Activated CD4-positive, alpha-beta T cell treated with anti-CD3 and anti-CD28 coated beads, Interleukin-2, amount 50 U/mL, for 16 hours (primary cell): ENCODE results near the gene SPDYE11.
A peak's percentile ranks its signal among the peaks of the same experiment; 100 is the strongest.
"Not testable (repeated sequence)": the region's sequence is repeated elsewhere in the genome, so short reads cannot be mapped to it uniquely, and the experiment has no call there.

Experiments used
- DNase-seq: peaks from one replicate; pipeline ENCODE4 v3.0.0-alpha.2; 2020

SPDYE11 gene

GRCh38 chr7:73057811-73058210 lies at the start of gene SPDYE11:
SPDYE11 (minus strand) TSS chr7:73057911; CDS start chr7:73056111, 1,800 bp downstream.
- not testable (repeated sequence) for DNase-seq

- not testable (repeated sequence) for DNase-seq
These were observed 28.2 kb upstream of the SPDYE11 start, which contains the start of gene SPDYE9 for GRCh38 chr7:73085938-73086337. SPDYE9 (minus strand) TSS chr7:73086038; CDS start chr7:73084238, 1,800 bp downstream.

GRCh38 chr7:73029666-73030065 lies 28.0 kb downstream of the SPDYE11 start, which contains the start of gene SPDYE8:
SPDYE8 (minus strand) TSS chr7:73029766; CDS start chr7:73027966, 1,800 bp downstream.
- not testable (repeated sequence) for DNase-seq

GRCh38 chr7:73006491-73006890 lies 51.2 kb downstream of the SPDYE11 start:
- DNase-seq, result not testable (repeated sequence)

- peak; percentile 98 for DNase-seq
These were observed 51.8 kb downstream of the SPDYE11 start for GRCh38 chr7:73005693-73006447.

GRCh38 chr7:73005356-73005692 lies 52.4 kb downstream of the SPDYE11 start:
- DNase-seq, result peak; percentile 80

GRCh38 chr7:72997887-72998468 lies 59.7 kb downstream of the SPDYE11 start:
- DNase-seq, result not testable (repeated sequence)
